ENCODE results near the gene PMP22. TPM values are rescaled to one million over a fixed set of nuclear protein-coding genes. Genes with fewer than 3 reads are reported as not detected.

Gene PMP22
- total RNA-seq, 3 donors from 2014 or later (not counting 1 experiment from before 2014, with no cell fraction given), result 5.7 TPM; not detected in 2

- TF ChIP-seq CTCF (IDR thresholded peaks at IDR 0.05), result no peak
- H3K4me3 Mint-ChIP-seq, result no peak overlapping the region
Observed at GRCh38 chr17:15308758-15309157, 43.6 kb upstream of the PMP22 start.

GRCh38 chr17:15307710-15308111 lies 42.6 kb upstream of the PMP22 start:
- no peak for TF ChIP-seq CTCF (IDR thresholded peaks at IDR 0.05)
- WGBS (ENCODE audit: insufficient coverage), result 91% methylated on average over 2 of the region's 4 CpGs
- H3K4me3 Mint-ChIP-seq, result no peak overlapping the region
- intact Hi-C loops (cut with micrococcal nuclease), result no loop called here
- no peak for ATAC-seq
- Histone ChIP-seq H3K4me3 (ENCODE audit: low read length) (no peak overlapping the region), H3K4me1 (ENCODE audit: control insufficient read depth, insufficient read depth, low read length) (no peaks in the 10 kb centered on the region), H3K27me3 (ENCODE audit: control insufficient read depth, insufficient read depth, low read length) (no peaks in the 10 kb centered on the region), H3K9me3 (ENCODE audit: control insufficient read depth, insufficient read depth, low read length) (no peaks in the 10 kb centered on the region), H3K27ac (ENCODE audit: low read length) (no peak overlapping the region), H3K36me3 (ENCODE audit: control insufficient read depth, insufficient read depth, low read length) (no peaks in the 10 kb centered on the region)
- no peaks in the 10 kb centered on the region for H3K9me3 Mint-ChIP-seq
- H3K27ac Mint-ChIP-seq, result no peak overlapping the region
- no peaks in the 10 kb centered on the region for H3K36me3 Mint-ChIP-seq
- H3K27me3 Mint-ChIP-seq (ENCODE audit: low read depth in 2 of 2), result peaks cover 0 to 9% of the 10 kb centered on the region in 2 donors
- DNase-seq, result no peak
- no peaks in the 10 kb centered on the region for H3K4me1 Mint-ChIP-seq

More at GRCh38 chr17:15308758-15309157, 43.6 kb upstream of the PMP22 start:
- ATAC-seq (no peak), DNase-seq (no peak)
- Histone ChIP-seq H3K4me3 (ENCODE audit: low read length) (no peak overlapping the region), H3K27ac (ENCODE audit: low read length) (no peak overlapping the region), H3K9me3 (ENCODE audit: control insufficient read depth, insufficient read depth, low read length) (no peaks in the 10 kb centered on the region), H3K36me3 (ENCODE audit: control insufficient read depth, insufficient read depth, low read length) (no peaks in the 10 kb centered on the region), H3K27me3 (ENCODE audit: control insufficient read depth, insufficient read depth, low read length) (no peaks in the 10 kb centered on the region), H3K4me1 (ENCODE audit: control insufficient read depth, insufficient read depth, low read length) (no peaks in the 10 kb centered on the region)
- peaks cover 0 to 3% of the 10 kb centered on the region in 2 donors for H3K27me3 Mint-ChIP-seq (ENCODE audit: low read depth in 2 of 2)
- no peak overlapping the region for H3K27ac Mint-ChIP-seq
- no peaks in the 10 kb centered on the region for H3K9me3 Mint-ChIP-seq
- intact Hi-C loops (cut with micrococcal nuclease), result no loop called here
- H3K36me3 Mint-ChIP-seq, result no peaks in the 10 kb centered on the region
- H3K4me1 Mint-ChIP-seq, result no peaks in the 10 kb centered on the region
- whole genome bisulfite sequencing (ENCODE audit: insufficient coverage), result 80% methylated on average over 7 of the region's 7 CpGs

- Histone ChIP-seq H3K36me3 (ENCODE audit: control insufficient read depth, insufficient read depth, low read length) (no peaks in the 10 kb centered on the region), H3K27ac (ENCODE audit: low read length) (no peak overlapping the region), H3K9me3 (ENCODE audit: control insufficient read depth, insufficient read depth, low read length) (no peaks in the 10 kb centered on the region), H3K4me3 (ENCODE audit: low read length) (no peak overlapping the region), H3K4me1 (ENCODE audit: control insufficient read depth, insufficient read depth, low read length) (no peaks in the 10 kb centered on the region), H3K27me3 (ENCODE audit: control insufficient read depth, insufficient read depth, low read length) (no peaks in the 10 kb centered on the region)
- Mint-ChIP-seq H3K4me3 (no peak overlapping the region), H3K27ac (no peak overlapping the region), H3K36me3 (no peaks in the 10 kb centered on the region), H3K27me3 (ENCODE audit: low read depth in 2 of 2) (peaks cover 5 to 17% of the 10 kb centered on the region in 2 donors), H3K9me3 (no peaks in the 10 kb centered on the region), H3K4me1 (no peaks in the 10 kb centered on the region)
- TF ChIP-seq CTCF (IDR thresholded peaks at IDR 0.05), result no peak
- intact Hi-C loops (cut with micrococcal nuclease), result no loop called here
- no peak for DNase-seq
- ATAC-seq, result no peak
- WGBS (ENCODE audit: insufficient coverage), result 86% methylated on average over 13 of the region's 14 CpGs
Observed at GRCh38 chr17:15303851-15304250, 38.7 kb upstream of the PMP22 start.

- Mint-ChIP-seq H3K9me3 (no peaks in the 10 kb centered on the region), H3K4me3 (no peak overlapping the region), H3K27ac (no peak overlapping the region), H3K36me3 (no peaks in the 10 kb centered on the region), H3K4me1 (no peaks in the 10 kb centered on the region), H3K27me3 (ENCODE audit: low read depth in 2 of 2) (peaks cover 5 to 17% of the 10 kb centered on the region in 2 donors)
- Histone ChIP-seq H3K27ac (ENCODE audit: low read length) (no peak overlapping the region), H3K4me1 (ENCODE audit: control insufficient read depth, insufficient read depth, low read length) (no peaks in the 10 kb centered on the region), H3K4me3 (ENCODE audit: low read length) (no peak overlapping the region), H3K36me3 (ENCODE audit: control insufficient read depth, insufficient read depth, low read length) (no peaks in the 10 kb centered on the region), H3K27me3 (ENCODE audit: control insufficient read depth, insufficient read depth, low read length) (no peaks in the 10 kb centered on the region), H3K9me3 (ENCODE audit: control insufficient read depth, insufficient read depth, low read length) (no peaks in the 10 kb centered on the region)
- TF ChIP-seq CTCF (IDR thresholded peaks at IDR 0.05), result no peak
- intact Hi-C loops (cut with micrococcal nuclease), result no loop called here
- ATAC-seq, result no peak
- DNase-seq, result no peak
- WGBS (ENCODE audit: insufficient coverage), result 95% methylated on average over 3 of the region's 3 CpGs
Observed at GRCh38 chr17:15303268-15303667, 38.1 kb upstream of the PMP22 start.
